Adipocyte (in vitro differentiated cells): ENCODE results near the gene PLEKHG5.

Source experiments
- DNase-seq: peaks from one replicate; pipeline ENCODE4 v3.0.0-alpha.2; 2015; ENCODE audit warnings: low read depth
- H3K27me3 ChIP-seq: replicated peaks from 2 replicates; pipeline ENCODE4 v1.7.0; 2013; ENCODE audit warnings: mild to moderate bottlenecking, low read length, moderate library complexity; ENCODE audit not compliant: control insufficient read depth, insufficient read depth
- H3K36me3 ChIP-seq: 2 replicates; pipeline ENCODE4 v1.7.0; 2013; ENCODE audit warnings: low read length, mild to moderate bottlenecking, moderate library complexity; ENCODE audit not compliant: control insufficient read depth, insufficient read depth, severe bottlenecking
- H3K4me1 ChIP-seq: 2 replicates; pipeline ENCODE4 v1.7.0; 2013; ENCODE audit warnings: mild to moderate bottlenecking, low read length, moderate library complexity; ENCODE audit not compliant: control insufficient read depth, insufficient read depth
- H3K4me3 ChIP-seq: 2 replicates; pipeline ENCODE4 v1.7.0; 2013; ENCODE audit warnings: mild to moderate bottlenecking, low read length, moderate library complexity
- H3K9ac ChIP-seq: 2 replicates; pipeline ENCODE4 v1.7.0; 2013; ENCODE audit warnings: mild to moderate bottlenecking, low read length, moderate library complexity
- H3K9me3 ChIP-seq: 2 replicates; pipeline ENCODE4 v1.7.0; 2013; ENCODE audit warnings: mild to moderate bottlenecking, low read length, moderate library complexity; ENCODE audit not compliant: control insufficient read depth

The PLEKHG5 gene

GRCh38 chr1:6502000-6502891 is 10.8 kb upstream of the PLEKHG5 start:
- Histone ChIP-seq H3K9ac (no peak overlapping the region), H3K4me3 (no peak overlapping the region), H3K27me3 (peaks cover 20% of the 10 kb centered on the region), H3K36me3 (no peaks in the 10 kb centered on the region), H3K4me1 (peaks cover 16% of the 10 kb centered on the region), H3K9me3 (no peaks in the 10 kb centered on the region)
- DNase-seq = peak; percentile 45

DNA sequence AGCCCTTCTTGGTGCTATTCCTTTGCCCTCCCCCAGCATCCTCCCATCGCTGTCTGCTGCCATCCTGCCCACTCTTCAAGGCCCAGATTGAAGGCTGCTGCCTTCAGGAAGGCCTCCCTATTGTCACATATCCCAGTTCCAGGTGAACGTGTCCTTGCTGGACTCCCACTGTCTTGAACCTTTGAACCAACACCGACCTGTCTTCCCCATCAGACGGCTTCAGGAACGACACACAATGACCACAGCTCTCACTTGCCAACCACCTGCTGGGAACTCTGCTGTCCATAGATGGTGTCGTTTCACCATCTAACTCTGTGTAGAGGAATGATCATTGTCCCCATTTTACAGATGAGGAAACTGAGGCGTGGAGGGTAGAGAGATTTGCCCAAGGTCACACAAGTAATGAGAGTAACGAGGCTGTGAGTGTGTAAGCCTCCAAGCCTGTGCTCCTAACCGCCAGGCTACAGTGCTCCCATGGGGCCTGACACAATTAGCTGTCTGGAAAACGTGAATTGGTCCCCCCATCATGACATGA is 9.9 kb upstream of the PLEKHG5 start:
- Histone ChIP-seq H3K4me3 (no peak overlapping the region), H3K9me3 (no peaks in the 10 kb centered on the region), H3K36me3 (no peaks in the 10 kb centered on the region), H3K9ac (no peak overlapping the region), H3K4me1 (peaks cover 19% of the 10 kb centered on the region), H3K27me3 (peaks cover 11% of the 10 kb centered on the region)
- DNase-seq = no peak

DNA sequence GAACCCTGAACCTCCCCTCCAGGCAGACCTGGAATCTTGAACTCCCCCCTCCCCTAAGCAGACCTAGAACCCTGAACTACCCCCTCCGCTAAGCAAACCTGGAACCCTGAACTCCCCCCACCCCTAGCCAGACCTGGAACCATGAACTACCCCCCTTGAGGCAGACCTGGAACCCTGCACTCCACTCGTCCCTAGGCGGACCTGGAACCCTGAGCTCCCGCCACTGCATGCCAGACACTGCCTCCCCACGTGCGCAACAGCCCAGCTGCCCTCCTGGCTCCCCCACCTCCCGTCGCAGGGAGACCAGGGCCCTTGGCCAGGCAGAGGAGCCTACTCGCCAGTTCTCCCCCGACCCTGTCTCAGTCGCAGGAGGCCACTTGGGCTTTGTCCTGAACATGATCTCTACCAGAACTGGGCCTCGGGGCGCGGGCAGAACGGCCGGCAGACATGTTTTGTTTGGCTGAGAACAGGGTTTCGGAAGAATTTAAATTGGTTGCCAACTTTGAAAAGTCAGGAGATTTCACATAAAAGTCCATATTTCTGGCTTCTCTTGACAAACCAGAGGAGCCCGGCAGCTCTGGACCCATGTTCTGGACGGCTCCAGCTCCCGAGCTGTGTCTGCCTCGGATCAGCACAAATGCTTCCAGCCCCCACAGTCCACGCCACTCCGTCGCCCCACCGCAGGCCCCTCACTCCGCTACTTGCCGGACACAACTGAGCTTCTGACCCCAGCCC is 9.2 kb upstream of the PLEKHG5 start:
- Histone ChIP-seq H3K9me3 (no peaks in the 10 kb centered on the region), H3K36me3 (no peaks in the 10 kb centered on the region), H3K4me1 (peaks cover 19% of the 10 kb centered on the region), H3K9ac (no peak overlapping the region), H3K4me3 (no peak overlapping the region), H3K27me3 (peaks cover 9% of the 10 kb centered on the region)
- DNase-seq = peak; percentile 16

- Histone ChIP-seq H3K27me3 (no peaks in the 10 kb centered on the region), H3K36me3 (no peaks in the 10 kb centered on the region), H3K9ac (no peak overlapping the region), H3K4me1 (peaks cover 19% of the 10 kb centered on the region), H3K9me3 (no peaks in the 10 kb centered on the region), H3K4me3 (no peak overlapping the region)
- no peak for DNase-seq
These were observed 7.8 kb upstream of the PLEKHG5 start for GRCh38 chr1:6499296-6499695.

GRCh38 chr1:6498576-6499111 is 7.2 kb upstream of the PLEKHG5 start:
- DNase-seq = no peak
- Histone ChIP-seq H3K4me3 (no peak overlapping the region), H3K9ac (no peak overlapping the region), H3K4me1 (peaks cover 19% of the 10 kb centered on the region), H3K9me3 (no peaks in the 10 kb centered on the region), H3K27me3 (no peaks in the 10 kb centered on the region), H3K36me3 (no peaks in the 10 kb centered on the region)

DNA sequence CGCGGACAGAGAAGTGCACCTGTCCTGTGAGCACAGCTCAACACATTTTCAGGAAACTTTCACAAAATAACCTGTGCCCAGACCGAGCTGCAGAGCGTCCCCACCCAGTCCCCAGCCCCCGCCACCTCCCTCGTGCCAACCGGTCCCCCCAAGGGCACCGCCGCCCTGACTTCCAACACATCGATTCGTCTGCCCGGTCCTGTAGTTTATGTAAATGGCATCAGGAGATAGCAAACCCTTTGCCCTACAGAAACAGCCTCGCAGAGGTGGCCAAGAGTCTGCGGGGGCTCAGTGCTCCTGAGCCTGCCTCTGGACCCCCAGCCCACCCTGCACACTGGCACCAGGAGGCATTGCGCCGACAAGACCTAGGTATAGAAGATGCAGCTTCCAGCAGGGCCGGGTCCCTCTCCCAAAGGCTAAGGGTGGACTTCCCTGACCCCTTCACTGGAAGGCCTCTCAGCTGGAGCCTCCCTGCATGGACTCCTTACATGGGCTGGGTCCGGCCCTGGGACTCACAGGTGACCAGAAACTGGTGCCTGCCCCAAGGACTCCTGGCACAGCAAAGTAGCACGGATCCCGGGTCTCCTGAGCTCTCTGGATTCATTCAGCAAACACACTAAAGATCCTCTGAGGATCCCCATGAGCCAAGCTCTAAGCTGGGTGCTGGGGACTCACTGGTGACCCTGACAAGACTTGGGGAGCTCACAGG is 6.6 kb upstream of the PLEKHG5 start:
- Histone ChIP-seq H3K27me3 (no peaks in the 10 kb centered on the region), H3K9ac (peak overlapping the region; percentile 67), H3K4me1 (peaks cover 19% of the 10 kb centered on the region), H3K9me3 (no peaks in the 10 kb centered on the region), H3K4me3 (peak overlapping the region; percentile 81), H3K36me3 (no peaks in the 10 kb centered on the region)
- no peak for DNase-seq

DNA sequence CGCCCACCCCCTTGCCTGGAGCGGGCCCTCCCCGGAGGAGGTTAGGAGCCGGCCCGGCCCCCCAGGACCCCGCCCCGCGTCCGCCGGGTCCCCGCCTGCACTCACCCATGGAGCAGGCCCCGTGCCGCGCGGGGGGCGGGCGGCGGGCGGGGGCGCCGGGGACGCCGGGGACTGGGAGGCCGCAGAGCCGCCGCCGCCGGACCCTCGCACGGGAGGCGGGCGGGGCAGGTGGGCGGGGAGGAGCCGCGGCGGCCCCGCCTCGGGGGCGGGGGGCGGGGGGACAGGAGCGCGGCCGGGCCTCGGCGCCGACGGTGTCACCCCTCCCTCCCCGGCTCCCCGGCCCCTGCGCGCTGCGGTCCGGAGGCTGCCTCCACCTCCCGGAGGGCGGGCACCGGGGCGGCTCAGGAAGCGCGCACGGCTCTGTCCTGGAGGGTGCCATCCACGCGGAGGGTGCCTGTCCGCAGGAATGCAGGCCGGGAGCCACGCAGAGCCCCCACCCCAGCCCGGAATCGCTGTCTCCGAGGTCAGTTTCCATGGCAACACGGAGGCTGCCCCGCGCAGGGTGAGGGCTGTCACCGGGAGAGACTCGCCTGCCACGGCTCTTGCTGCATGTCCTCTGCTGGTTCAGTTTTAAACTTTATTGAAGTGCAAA is 5.9 kb upstream of the PLEKHG5 start:
- H3K27me3 ChIP-seq = no peaks in the 10 kb centered on the region

DNA sequence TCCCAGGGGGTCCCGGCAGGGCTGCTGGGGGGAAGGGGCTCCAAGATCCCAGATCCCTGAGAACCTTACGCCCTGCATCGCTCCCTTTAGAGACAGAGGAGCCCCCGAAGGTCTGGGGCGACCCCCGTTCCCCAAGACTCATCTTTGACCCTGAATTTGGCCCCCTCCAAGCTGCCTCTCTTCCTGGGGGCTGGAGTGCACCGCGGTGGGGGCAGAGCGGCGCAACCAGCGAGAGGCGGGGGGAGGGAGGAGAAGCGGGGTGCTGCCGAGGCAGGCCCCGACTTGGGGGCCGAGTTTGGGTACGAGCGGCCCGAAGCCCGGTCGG is 5.4 kb upstream of the PLEKHG5 start:
- H3K9me3 ChIP-seq = no peaks in the 10 kb centered on the region
- H3K4me3 ChIP-seq = peak overlapping the region; percentile 69
- peak overlapping the region; percentile 58 for H3K9ac ChIP-seq
- DNase-seq = no peak
- H3K27me3 ChIP-seq = no peaks in the 10 kb centered on the region
- H3K36me3 ChIP-seq = no peaks in the 10 kb centered on the region
- peaks cover 13% of the 10 kb centered on the region for H3K4me1 ChIP-seq

More for the DNA sequence above, 5.9 kb upstream of the PLEKHG5 start:
- no peaks in the 10 kb centered on the region for H3K36me3 ChIP-seq
- DNase-seq = peak; percentile 76
- H3K4me3 ChIP-seq = peak overlapping the region; percentile 81
- H3K9ac ChIP-seq = peak overlapping the region; percentile 67
- no peaks in the 10 kb centered on the region for H3K9me3 ChIP-seq
- H3K4me1 ChIP-seq = peaks cover 18% of the 10 kb centered on the region

DNA sequence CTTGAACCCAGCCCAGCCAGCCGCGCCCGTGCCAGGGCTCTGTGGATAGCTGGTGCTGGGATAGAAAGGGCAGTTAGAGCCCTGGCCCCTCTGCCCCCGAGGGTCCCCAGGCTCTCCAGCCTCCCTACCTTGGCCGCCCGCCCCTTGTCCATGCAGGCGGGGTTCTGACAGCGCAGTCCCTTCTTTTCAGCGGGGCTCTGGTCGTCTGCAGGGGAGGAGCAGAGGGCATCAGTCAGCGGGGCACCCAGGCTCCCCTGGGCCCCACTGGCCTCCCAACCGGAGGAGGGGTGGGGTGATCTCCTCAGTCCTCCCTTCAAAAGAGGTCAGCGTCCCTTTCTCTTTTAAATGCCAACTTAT is 4.9 kb upstream of the PLEKHG5 start:
- Histone ChIP-seq H3K4me3 (peak overlapping the region; percentile 69), H3K36me3 (no peaks in the 10 kb centered on the region), H3K4me1 (peaks cover 8% of the 10 kb centered on the region), H3K9ac (peak overlapping the region; percentile 58), H3K27me3 (no peaks in the 10 kb centered on the region), H3K9me3 (no peaks in the 10 kb centered on the region)
- no peak for DNase-seq

- DNase-seq = no peak
- H3K4me3 ChIP-seq = no peak overlapping the region
These were observed 4.3 kb upstream of the PLEKHG5 start for GRCh38 chr1:6495540-6496364.

More at GRCh38 chr1:6495540-6496364, 4.3 kb upstream of the PLEKHG5 start:
- Histone ChIP-seq H3K36me3 (no peaks in the 10 kb centered on the region), H3K9ac (no peak overlapping the region), H3K27me3 (no peaks in the 10 kb centered on the region), H3K9me3 (no peaks in the 10 kb centered on the region), H3K4me1 (peaks cover 3% of the 10 kb centered on the region)
